ENCODE measurements around the gene UBAC2.

UBAC2 gene

DNA sequence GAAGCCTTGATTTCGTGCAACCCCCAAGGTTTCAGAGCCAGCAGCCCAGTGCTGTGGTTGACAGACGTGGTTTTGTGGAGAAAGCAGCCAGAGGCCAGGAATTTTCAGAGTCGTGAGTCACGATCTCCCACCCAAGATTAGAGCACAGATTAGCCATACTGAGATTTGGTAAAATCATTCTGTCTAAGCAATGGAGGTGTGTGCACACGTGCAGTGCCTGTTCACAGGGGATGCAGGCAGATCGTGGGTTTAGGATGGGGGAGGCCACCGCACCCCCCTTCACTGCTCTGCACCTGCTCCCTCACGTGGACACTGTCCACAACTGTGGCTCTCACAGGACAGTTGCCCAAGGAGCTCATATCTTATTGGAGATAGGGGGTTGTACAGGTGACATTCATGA is 153.2 kb downstream of the UBAC2 start:
- TF ChIP-seq, protein P1, sequence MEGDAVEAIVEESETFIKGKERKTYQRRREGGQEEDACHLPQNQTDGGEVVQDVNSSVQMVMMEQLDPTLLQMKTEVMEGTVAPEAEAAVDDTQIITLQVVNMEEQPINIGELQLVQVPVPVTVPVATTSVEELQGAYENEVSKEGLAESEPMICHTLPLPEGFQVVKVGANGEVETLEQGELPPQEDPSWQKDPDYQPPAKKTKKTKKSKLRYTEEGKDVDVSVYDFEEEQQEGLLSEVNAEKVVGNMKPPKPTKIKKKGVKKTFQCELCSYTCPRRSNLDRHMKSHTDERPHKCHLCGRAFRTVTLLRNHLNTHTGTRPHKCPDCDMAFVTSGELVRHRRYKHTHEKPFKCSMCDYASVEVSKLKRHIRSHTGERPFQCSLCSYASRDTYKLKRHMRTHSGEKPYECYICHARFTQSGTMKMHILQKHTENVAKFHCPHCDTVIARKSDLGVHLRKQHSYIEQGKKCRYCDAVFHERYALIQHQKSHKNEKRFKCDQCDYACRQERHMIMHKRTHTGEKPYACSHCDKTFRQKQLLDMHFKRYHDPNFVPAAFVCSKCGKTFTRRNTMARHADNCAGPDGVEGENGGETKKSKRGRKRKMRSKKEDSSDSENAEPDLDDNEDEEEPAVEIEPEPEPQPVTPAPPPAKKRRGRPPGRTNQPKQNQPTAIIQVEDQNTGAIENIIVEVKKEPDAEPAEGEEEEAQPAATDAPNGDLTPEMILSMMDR (IDR thresholded peaks at IDR 0.05; ENCODE audit: low read depth, low read length, missing control alignments): no peak
- H3K27ac ChIP-seq: no peak overlapping the region

DNA sequence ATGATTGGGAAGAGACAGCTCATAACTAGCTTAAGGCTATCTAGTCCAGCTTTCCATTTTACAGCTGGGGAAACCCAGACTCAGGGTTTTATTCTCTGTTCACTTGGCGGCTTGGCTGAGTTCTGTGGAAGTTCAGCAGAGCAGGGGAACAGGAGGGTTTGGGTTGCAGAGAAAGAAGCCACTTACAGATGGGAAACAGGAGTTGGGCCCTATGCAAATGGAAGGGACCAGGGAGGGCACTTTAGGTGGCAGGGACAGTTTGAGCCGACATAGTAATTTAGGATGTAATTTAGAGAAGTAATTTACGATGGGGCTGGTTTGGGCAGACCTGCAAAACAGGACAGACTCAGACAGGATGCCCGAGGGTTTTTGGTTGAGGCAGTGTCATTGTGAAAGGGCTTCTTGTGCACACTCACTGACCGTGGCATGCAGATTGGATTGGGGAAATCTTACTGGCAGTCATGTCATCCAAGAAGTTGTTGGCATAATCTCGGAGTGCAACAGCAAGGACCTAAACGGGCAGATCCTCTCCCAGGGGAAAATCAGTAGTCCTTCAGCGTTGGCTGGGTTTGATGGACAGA is 153.8 kb downstream of the UBAC2 start:
- H3K27me3 ChIP-seq (replicated peaks): no peaks in the 10 kb centered on the region
- DNase-seq: no peak
- H3K4me3 ChIP-seq (ENCODE audit: low read depth, low read length): no peak overlapping the region
- no peaks in the 10 kb centered on the region for H3K36me3 ChIP-seq (replicated peaks)
- TF ChIP-seq, protein P1 (IDR thresholded peaks at IDR 0.05; ENCODE audit: low read depth, low read length, missing control alignments): no peak
- in situ Hi-C loops (cut with HindIII; ENCODE audit: low pct_ligation_motif_present, low sequenced_read_pairs): no loop called here
- no peak overlapping the region for H3K27ac ChIP-seq

More for the DNA sequence above, 153.2 kb downstream of the UBAC2 start:
- Histone ChIP-seq H3K27me3 (replicated peaks) (no peaks in the 10 kb centered on the region), H3K4me3 (ENCODE audit: low read depth, low read length) (no peak overlapping the region), H3K36me3 (replicated peaks) (no peaks in the 10 kb centered on the region)
- in situ Hi-C loops (cut with HindIII; ENCODE audit: low pct_ligation_motif_present, low sequenced_read_pairs): no loop called here
- DNase-seq: peak; percentile 73

DNA sequence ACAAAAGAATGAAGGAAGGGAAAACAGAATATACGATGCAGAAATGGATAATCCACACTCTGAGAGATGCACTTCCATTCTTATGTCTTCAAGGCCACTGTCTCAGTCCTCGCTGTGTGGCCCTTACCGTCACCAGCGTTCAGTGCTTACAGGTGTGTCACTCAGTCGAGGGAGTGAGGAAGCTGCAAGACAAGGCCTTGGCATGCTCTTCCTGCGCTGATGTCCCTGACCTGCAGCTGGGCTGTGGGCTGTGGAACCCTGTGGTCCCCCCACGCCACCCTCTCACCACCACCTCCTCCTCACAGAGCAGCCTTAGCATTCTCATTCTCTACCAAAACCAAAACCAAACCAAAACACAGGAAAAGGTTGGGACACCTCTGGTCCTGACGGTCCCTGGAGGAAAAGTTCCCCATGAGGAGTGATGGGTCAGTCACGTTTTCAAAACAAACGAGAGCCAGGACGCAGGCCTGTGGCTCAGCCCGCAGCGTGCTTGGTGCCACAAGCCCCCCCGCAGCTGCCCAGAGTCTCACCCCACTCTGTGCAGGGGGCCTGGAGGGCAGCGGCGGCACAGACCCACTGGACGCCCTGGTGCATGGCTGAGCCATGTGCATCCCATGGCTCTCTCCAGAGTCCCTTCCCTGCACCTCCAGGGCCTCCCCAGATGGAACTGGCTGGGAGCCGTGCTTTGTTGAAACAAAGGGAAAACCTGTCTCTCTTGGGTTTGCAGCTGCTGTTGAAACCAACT is 154.8 kb downstream of the UBAC2 start:
- DNase-seq: no peak
- no peak overlapping the region for H3K4me3 ChIP-seq (ENCODE audit: low read depth, low read length)
- TF ChIP-seq, protein P1 (IDR thresholded peaks at IDR 0.05; ENCODE audit: low read depth, low read length, missing control alignments): no peak
- H3K27ac ChIP-seq: peak overlapping the region; percentile 94
- H3K36me3 ChIP-seq (replicated peaks): no peaks in the 10 kb centered on the region
- in situ Hi-C loops (cut with HindIII; ENCODE audit: low pct_ligation_motif_present, low sequenced_read_pairs): no loop called here
- no peaks in the 10 kb centered on the region for H3K27me3 ChIP-seq (replicated peaks)

- Histone ChIP-seq H3K27me3 (replicated peaks) (no peaks in the 10 kb centered on the region), H3K27ac (peak overlapping the region; percentile 94), H3K36me3 (replicated peaks) (no peaks in the 10 kb centered on the region), H3K4me3 (ENCODE audit: low read depth, low read length) (peak overlapping the region; percentile 2)
- no peak for DNase-seq
- TF ChIP-seq, protein P1 (IDR thresholded peaks at IDR 0.05; ENCODE audit: low read depth, low read length, missing control alignments): no peak
- in situ Hi-C loops (cut with HindIII; ENCODE audit: low pct_ligation_motif_present, low sequenced_read_pairs): no loop called here
These were observed 155.3 kb downstream of the UBAC2 start for GRCh38 chr13:99356012-99356261.

DNA sequence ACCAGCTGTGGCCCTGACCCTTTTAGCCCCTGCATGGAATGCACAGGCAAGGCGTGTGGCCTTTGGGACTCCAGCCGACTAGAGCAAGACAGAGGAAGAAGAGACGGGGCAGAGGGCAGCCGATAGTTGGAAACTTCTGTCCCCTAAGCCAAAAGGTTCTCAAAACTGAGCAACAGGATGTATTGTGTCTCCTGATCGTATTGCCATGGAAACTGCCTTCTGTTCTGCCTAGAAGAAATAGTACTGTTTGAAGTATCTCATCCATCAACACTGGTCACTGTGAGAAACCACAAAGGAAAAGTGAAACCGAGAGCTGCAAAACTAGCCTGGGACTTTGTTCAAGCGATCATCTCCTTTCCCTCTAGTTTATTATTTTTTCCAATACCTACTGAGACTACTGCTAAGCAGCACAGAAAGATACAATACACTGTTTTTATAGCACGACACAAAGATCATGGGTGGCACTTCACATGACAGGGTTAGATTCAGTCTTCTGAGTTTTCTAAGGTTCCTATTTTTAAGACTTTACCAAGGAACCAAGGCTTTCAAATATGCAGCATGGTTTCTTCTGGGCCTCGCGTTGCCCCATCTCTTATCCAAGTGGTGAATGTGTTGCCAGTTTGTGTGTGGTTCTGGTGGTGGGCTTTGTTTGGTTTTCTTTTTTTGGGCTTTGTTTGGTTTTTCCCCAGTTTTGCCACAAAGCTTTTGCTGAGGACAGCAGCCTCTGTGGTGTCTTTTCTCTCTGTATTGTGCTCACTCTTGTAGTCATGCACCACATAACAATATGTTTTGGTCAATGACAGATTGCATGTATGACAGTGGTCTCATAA is 155.8 kb downstream of the UBAC2 start:
- TF ChIP-seq, protein P1 (IDR thresholded peaks at IDR 0.05; ENCODE audit: low read depth, low read length, missing control alignments): no peak
- in situ Hi-C loops (cut with HindIII; ENCODE audit: low pct_ligation_motif_present, low sequenced_read_pairs): no loop called here
- Histone ChIP-seq H3K36me3 (replicated peaks) (no peaks in the 10 kb centered on the region), H3K4me3 (ENCODE audit: low read depth, low read length) (peak overlapping the region; percentile 15), H3K27me3 (replicated peaks) (no peaks in the 10 kb centered on the region), H3K27ac (peak overlapping the region; percentile 94)
- peak; percentile 96 for DNase-seq
